ENCODE results near the gene ACOT11. TPM values are rescaled to one million over a fixed set of nuclear protein-coding genes. Genes with fewer than 3 reads are reported as not detected.

Gene ACOT11
- total and polyA plus RNA-seq, 9 of the 15 experiments (the other 6 are each of a cell fraction or from before 2014, with no cell fraction given), result 0.04 to 1.2 (median 0.64) TPM; not detected in 2

GRCh38 chr1:54595956-54596498 is 48.0 kb downstream of the ACOT11 start:
- Histone ChIP-seq H3K4me2 (ENCODE audit: insufficient read depth, low read length) (no peak overlapping the region), H3K9me3 (replicated peaks; ENCODE audit: control insufficient read depth, insufficient read depth, low read depth, low read length) (no peaks in the 10 kb centered on the region), H2AFZ (ENCODE audit: low read depth, low read length) (no peak overlapping the region), H4K20me1 (replicated peaks; ENCODE audit: control insufficient read depth, insufficient read depth, low read length) (no peaks in the 10 kb centered on the region), H3K4me3 (no peak overlapping the region), H3K27me3 (ENCODE audit: control insufficient read depth in 2 of 2, insufficient read depth in 2 of 2, low read length in 2 of 2) (peaks cover 14 to 35% of the 10 kb centered on the region in 2 experiments), H3K4me1 (replicated peaks in 1 of 2; ENCODE audit: control insufficient read depth in 2 of 2, insufficient read depth in 2 of 2, low read length in 2 of 2) (peaks cover 0 to 6% of the 10 kb centered on the region in 2 experiments; a peak in 1 of 5 replicates), H3K9ac (ENCODE audit: insufficient read depth in 1 of 2, low read depth in 2 of 2, low read length in 2 of 2) (no peak overlapping the region), H3K36me3 (ENCODE audit: control insufficient read depth, insufficient read depth, low read length) (no peaks in the 10 kb centered on the region), H3K9me1 (ENCODE audit: control insufficient read depth, insufficient read depth, low read length) (no peaks in the 10 kb centered on the region), H3K27ac (ENCODE audit: extremely low read depth, low read depth, low read length) (no peak overlapping the region), H3K79me2 (ENCODE audit: control insufficient read depth, insufficient read depth, low read length) (no peaks in the 10 kb centered on the region)
- CTCF ChIA-PET (ENCODE audit: low intra/inter-chr PET ratio), result no interaction called here
- no peak for FAIRE-seq
- WGBS (ENCODE audit: insufficient coverage, low coverage, missing lambda C conversion rate), result 14% methylated on average over 3 of the region's 3 CpGs
- no peak for ATAC-seq
- no peak for DNase-seq (ENCODE audit: extremely low read depth in 1 of 4, low spot score in 3 of 4)
- in situ Hi-C loops (cut with MboI), result no loop called here
- intact Hi-C loops (cut with micrococcal nuclease), result no loop called here
- BruUV-seq (replicated peaks), result no TSS peak
- POLR2A ChIA-PET, result interaction anchor here (0.8 to 1.9 kb wide), 3 partner anchors 9 to 31 kb away, joined by 3 to 6 read pairs (median 3); no protein-coding TSS in a partner anchor
- TF ChIP-seq, protein P1, sequence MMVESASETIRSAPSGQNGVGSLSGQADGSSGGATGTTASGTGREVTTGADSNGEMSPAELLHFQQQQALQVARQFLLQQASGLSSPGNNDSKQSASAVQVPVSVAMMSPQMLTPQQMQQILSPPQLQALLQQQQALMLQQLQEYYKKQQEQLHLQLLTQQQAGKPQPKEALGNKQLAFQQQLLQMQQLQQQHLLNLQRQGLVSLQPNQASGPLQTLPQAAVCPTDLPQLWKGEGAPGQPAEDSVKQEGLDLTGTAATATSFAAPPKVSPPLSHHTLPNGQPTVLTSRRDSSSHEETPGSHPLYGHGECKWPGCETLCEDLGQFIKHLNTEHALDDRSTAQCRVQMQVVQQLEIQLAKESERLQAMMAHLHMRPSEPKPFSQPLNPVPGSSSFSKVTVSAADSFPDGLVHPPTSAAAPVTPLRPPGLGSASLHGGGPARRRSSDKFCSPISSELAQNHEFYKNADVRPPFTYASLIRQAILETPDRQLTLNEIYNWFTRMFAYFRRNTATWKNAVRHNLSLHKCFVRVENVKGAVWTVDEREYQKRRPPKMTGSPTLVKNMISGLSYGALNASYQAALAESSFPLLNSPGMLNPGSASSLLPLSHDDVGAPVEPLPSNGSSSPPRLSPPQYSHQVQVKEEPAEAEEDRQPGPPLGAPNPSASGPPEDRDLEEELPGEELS (CRISPR knock-in tag; IDR thresholded peaks at IDR 0.05; ENCODE audit: borderline replicate concordance), result no peak
- TF ChIP-seq CBFA2T2 (conservative IDR thresholded peaks at IDR 0.05) (no peak), ZNF124 (CRISPR knock-in tag; IDR thresholded peaks at IDR 0.05) (no peak), ETS2 (tag; IDR thresholded peaks at IDR 0.05; ENCODE audit: borderline replicate concordance, poor library complexity, severe bottlenecking) (no peak), SMAD3 (CRISPR knock-in tag; conservative IDR thresholded peaks at IDR 0.05) (no peak), TCF3 (CRISPR knock-in tag; IDR thresholded peaks at IDR 0.05) (no peak), CHAMP1 (IDR thresholded peaks at IDR 0.05) (no peak), POLR2A (conservative IDR thresholded peaks at IDR 0.05) (no peak), ZNF584 (CRISPR knock-in tag; IDR thresholded peaks at IDR 0.05; ENCODE audit: low read depth) (no peak), NR2F6 (CRISPR knock-in tag; IDR thresholded peaks at IDR 0.05) (no peak), RAD21 (CRISPR knock-in tag; conservative IDR thresholded peaks at IDR 0.05 in 1 of 2, IDR thresholded peaks at IDR 0.05 in 1 of 2) (no peak), NFATC3 (IDR thresholded peaks at IDR 0.05) (no peak)
- TF ChIP-seq, protein P2, sequence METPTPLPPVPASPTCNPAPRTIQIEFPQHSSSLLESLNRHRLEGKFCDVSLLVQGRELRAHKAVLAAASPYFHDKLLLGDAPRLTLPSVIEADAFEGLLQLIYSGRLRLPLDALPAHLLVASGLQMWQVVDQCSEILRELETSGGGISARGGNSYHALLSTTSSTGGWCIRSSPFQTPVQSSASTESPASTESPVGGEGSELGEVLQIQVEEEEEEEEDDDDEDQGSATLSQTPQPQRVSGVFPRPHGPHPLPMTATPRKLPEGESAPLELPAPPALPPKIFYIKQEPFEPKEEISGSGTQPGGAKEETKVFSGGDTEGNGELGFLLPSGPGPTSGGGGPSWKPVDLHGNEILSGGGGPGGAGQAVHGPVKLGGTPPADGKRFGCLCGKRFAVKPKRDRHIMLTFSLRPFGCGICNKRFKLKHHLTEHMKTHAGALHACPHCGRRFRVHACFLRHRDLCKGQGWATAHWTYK (CRISPR knock-in tag; IDR thresholded peaks at IDR 0.05), result no peak
- TF ChIP-seq, protein P3, sequence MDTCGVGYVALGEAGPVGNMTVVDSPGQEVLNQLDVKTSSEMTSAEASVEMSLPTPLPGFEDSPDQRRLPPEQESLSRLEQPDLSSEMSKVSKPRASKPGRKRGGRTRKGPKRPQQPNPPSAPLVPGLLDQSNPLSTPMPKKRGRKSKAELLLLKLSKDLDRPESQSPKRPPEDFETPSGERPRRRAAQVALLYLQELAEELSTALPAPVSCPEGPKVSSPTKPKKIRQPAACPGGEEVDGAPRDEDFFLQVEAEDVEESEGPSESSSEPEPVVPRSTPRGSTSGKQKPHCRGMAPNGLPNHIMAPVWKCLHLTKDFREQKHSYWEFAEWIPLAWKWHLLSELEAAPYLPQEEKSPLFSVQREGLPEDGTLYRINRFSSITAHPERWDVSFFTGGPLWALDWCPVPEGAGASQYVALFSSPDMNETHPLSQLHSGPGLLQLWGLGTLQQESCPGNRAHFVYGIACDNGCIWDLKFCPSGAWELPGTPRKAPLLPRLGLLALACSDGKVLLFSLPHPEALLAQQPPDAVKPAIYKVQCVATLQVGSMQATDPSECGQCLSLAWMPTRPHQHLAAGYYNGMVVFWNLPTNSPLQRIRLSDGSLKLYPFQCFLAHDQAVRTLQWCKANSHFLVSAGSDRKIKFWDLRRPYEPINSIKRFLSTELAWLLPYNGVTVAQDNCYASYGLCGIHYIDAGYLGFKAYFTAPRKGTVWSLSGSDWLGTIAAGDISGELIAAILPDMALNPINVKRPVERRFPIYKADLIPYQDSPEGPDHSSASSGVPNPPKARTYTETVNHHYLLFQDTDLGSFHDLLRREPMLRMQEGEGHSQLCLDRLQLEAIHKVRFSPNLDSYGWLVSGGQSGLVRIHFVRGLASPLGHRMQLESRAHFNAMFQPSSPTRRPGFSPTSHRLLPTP (IDR thresholded peaks at IDR 0.05; ENCODE audit: borderline replicate concordance, extremely low read depth, insufficient read length), result no peak
